ENCODE data around the gene CA9.
A peak's percentile ranks its signal among the peaks of the same experiment; 100 is the strongest.

Gene CA9

GRCh38 chr9:35651956-35652828 lies 21.5 kb upstream of the CA9 start:
- peak; percentile 35 for DNase-seq (ENCODE audit: low spot score)

DNA sequence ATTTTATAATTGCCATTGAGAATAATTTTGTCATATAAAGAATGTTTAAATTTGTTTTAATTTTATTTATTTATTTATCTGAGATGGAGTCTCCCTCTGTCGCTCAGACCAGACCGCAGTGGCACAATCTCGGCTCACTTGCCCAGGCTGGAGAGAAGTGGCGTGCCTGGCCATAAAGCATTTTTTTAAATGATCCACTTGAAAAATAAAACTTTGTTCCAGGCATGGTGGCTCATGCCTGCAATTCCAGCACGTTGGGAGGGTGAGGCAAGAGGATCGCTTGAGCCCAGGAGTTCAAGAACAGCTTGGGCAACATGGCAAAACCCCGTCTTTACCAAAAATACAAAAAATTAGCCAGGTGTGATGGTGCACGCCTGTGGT lies 20.9 kb upstream of the CA9 start:
- DNase-seq (ENCODE audit: low spot score) = no peak

DNA sequence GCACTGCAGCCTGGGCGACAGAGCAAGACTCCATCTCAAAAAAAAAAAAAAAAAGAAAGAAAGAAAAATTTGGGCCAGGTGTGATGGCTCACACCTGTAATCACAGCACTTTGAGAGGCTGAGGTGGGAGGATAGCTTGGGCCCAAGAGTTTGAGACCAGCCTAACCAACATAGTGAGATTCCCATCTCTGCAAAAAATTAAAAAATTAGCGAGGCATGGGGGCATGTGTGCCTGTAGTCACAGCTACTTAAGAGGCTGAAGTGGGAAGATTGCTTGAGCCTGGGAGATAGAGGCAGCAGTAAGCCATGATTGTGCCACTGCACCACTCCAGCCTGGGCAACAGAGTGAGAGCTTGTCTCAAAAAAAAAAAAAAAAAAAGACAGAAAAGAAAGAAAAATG lies 20.1 kb upstream of the CA9 start:
- DNase-seq (ENCODE audit: low spot score) = no peak

GRCh38 chr9:35656348-35656747 lies 17.4 kb upstream of the CA9 start:
- no peak for DNase-seq (ENCODE audit: low spot score)

DNA sequence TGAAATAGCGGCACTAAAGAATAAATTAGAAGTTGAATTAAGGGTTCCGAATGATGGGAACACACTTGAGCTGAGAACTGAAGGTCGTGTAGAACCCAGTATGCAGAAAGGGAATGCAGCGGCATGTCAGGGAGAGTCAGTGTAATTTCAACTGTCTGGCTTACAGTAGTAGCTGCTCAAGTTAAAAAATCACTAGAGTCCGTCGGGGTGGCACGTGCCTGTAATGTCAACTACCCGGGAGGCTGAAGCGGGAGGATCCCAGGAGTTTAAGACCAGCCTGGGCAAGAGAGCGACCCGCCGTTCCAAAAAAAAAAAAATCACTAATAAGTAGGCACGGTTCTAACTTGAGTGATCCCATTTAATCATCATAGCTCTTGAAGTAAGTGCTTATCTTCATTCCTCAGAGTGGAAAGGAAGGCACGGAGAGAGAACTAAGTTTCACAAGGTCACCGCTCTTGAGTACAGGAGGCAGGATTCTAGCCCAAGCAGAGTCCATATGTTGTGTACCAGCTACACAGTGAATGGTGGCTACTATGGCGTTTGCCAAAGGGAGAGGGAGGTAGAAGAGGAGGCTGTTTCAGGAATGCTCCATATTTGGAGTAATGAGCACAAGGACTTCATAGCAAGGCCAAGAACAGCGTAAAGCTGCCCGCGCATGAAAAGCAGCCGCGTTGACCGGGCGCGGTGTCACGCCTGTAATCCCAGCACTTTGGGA lies 16.7 kb upstream of the CA9 start:
- no peak for DNase-seq (ENCODE audit: low spot score)

GRCh38 chr9:35657546-35658136 lies 16.1 kb upstream of the CA9 start, which contains the start of gene RMRP:
TSS of gene RMRP (minus strand) at chr9:35658019.
- peak; percentile 99 for DNase-seq (ENCODE audit: low spot score)

DNA sequence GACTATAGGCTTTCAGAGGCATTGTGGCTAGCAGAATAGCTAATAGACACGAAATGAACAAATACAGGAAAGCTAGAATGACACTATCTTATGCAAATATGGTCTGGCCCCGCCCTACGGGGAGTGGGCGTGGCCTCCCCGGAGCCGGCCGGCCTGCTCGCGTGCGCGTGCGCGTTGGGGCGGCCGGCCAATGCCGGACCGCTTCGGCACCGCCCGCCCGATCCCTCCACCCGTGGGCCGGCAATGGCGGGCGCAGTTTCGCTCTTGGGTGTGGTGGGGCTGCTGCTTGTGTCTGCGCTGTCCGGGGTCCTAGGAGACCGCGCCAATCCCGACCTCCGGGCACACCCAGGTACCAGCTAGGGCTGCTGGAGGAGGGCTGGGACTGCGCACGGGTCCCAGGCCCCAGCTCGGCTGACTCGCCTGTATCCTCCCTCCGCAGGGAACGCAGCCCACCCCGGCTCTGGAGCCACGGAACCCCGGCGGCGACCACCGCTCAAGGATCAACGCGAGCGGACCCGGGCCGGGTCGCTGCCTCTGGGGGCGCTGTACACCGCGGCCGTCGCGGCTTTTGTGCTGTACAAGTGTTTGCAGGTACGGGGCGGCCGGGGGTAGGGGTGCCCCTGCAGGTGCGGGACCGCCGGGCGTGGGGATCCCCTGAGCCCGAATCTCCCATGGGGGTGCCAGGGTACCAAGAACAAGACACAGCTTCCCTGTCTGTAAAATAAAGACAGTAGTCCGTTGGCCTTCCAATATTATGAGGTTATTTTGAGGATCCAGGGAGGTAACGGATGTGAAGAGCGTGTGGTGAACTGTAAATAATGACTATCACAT lies 15.4 kb upstream of the CA9 start, which contains the start of gene CCDC107:
Gene CCDC107, plus strand, starts transcription at position 156 of the 831 bp plus-strand sequence. Its CDS starts 88 bp downstream, at position 244.
- peak; percentile 78 for DNase-seq (ENCODE audit: low spot score)

- peak; percentile 85 for DNase-seq (ENCODE audit: low spot score)
Measured at GRCh38 chr9:35658968-35659220, 14.8 kb upstream of the CA9 start.

DNA sequence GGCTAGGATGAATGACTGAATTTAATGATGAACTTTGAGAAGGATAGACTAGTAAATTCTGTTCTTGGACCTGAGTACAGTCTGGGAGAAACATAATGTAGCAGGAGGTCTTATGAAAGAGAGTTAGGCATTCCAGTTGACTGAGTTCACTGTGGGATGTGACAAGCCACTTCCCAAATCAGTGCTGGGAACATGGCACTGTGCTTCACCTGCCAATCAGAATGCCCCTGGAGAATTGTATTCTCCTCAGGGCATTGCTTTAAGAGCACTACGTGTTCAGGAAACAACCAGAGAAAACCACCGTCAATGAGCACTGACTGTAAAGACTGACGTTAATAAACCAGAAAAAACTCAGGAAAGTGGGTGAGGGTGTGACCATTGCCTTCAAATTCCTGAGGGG lies 14.4 kb upstream of the CA9 start:
- DNase-seq (ENCODE audit: low spot score) = peak; percentile 64

GRCh38 chr9:35660966-35661415 lies 12.7 kb upstream of the CA9 start:
- peak; percentile 66 for DNase-seq (ENCODE audit: low spot score)

DNA sequence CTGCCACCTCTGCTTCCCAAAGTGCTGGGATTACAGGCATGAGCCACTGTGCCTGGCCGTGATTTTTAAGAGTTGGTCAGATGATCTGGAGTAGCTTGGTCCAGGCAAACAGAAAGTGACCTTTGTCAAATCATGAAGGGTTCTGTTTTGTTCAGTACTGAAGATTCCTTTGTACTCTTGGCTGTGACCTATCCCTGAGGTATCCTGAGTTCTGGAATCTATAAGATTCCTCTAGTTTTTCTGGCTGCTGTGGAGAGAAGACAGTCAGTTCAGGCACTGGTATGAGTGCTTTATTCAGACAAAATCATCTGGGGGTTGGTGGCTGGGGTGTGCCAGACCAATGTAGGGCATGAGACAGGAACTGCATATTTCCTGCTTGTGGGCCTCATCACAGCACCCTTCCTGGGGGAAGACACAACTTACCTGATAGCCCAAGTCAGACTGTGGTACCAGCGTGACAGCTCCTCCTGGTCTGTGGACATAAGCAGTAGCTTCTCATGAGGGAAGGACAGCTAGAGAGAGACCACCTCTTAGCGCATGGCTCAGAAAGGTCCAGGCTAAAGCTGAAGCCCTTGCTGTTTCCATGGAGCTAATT lies 11.9 kb upstream of the CA9 start:
- DNase-seq (ENCODE audit: low spot score) = no peak

GRCh38 chr9:35662437-35662836 lies 11.3 kb upstream of the CA9 start:
- no peak for DNase-seq (ENCODE audit: low spot score)

- peak; percentile 91 for DNase-seq (ENCODE audit: low spot score)
Measured at GRCh38 chr9:35664531-35665470, 8.9 kb upstream of the CA9 start, which contains the start of gene ARHGEF39. TSS of gene ARHGEF39 (minus strand) at chr9:35665195. CDS start at chr9:35665169, 26 bp downstream.

DNA sequence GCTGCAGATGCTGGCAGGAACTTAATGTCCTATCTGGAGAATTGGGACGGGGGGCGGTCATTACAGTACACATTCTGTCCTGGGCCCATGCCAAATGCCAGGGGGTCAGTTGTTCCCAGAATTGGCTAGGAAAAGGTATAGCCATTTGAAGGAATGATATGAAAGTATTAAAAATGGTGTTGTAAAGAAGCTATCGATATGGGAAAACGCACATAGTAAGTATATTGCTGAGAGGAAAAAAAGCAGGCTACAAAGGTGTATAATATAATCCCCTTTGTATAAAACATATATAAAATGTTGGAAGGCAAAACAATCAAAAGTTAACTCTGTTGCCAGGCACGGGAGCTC lies 8.3 kb upstream of the CA9 start:
- DNase-seq (ENCODE audit: low spot score) = no peak

DNA sequence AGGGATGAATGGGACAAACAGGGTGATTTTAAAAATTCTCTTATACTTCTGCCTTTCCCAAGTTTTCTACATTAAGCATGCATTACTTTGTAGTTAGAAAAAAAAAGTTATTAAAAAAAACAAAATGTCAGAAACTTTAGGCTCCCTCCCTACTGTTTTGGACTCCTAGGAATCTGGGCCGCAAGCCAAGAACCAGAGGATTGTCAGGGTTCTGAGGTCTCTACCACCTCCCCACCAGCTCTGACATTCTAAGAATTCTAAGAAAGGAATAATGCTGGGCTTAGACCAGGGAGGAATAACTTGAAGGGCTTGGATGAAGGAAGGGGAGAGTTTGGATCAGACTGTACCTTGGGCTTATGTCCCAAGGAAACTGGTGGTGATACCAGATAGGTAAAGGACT lies 7.7 kb upstream of the CA9 start:
- DNase-seq (ENCODE audit: low spot score) = no peak

GRCh38 chr9:35666549-35666948 lies 7.2 kb upstream of the CA9 start:
- no peak for DNase-seq (ENCODE audit: low spot score)

- DNase-seq (ENCODE audit: low spot score) = no peak
Measured at GRCh38 chr9:35667939-35668338, 5.8 kb upstream of the CA9 start.

GRCh38 chr9:35669331-35670145 lies 4.2 kb upstream of the CA9 start:
- peak; percentile 73 for DNase-seq (ENCODE audit: low spot score)

- DNase-seq (ENCODE audit: low spot score) = no peak
Measured at GRCh38 chr9:35674025-35674361, 265 bp downstream of the CA9 start.

DNA sequence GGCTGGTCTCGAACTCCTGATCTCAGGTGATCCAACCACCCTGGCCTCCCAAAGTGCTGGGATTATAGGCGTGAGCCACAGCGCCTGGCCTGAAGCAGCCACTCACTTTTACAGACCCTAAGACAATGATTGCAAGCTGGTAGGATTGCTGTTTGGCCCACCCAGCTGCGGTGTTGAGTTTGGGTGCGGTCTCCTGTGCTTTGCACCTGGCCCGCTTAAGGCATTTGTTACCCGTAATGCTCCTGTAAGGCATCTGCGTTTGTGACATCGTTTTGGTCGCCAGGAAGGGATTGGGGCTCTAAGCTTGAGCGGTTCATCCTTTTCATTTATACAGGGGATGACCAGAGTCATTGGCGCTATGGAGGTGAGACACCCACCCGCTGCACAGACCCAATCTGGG lies 1.5 kb downstream of the CA9 start:
- DNase-seq (ENCODE audit: low spot score) = no peak
